Small intestine (tissue), 4 donors: ENCODE measurements around the gene NAPB. TPM values are rescaled to one million over a fixed set of nuclear protein-coding genes. Genes with fewer than 3 reads are reported as not detected.

Source experiments
- polyA plus RNA-seq, 4 donors: library from polyadenylated mRNA; stranded (reverse) in 3 of 4; unstranded in 1 of 4; fragments of 200-250 nt in 3 of 4; fragments of 120-200 nt in 1 of 4; gene quantifications; one replicate each; pipeline versions ENCODE4 v1.2.1 to v1.2.3, GENCODE V29; 2013
- donor health status: healthy with polysubstance abuse.
- donor health status: Bipolar disorder and iron deficiency.
- donor health status: healthy.

The NAPB gene
- polyA plus RNA-seq, 4 donors, result 3.2 to 12.8 (median 7.0) TPM

Other genes with a start within 250 kb of the NAPB start
- 10 to 100 TPM in 3 of 4 donors, 1 to 10 TPM in 1; 4.9 to 22.2 (median 13.7) TPM for gene NXT1, start 70.7 kb downstream of the NAPB start, polyA plus RNA-seq
- gene GZF1, start 59.3 kb downstream of the NAPB start, polyA plus RNA-seq, result 1 to 10 TPM; 3.2 to 8.3 (median 4.8) TPM
- not detected for gene CSTL1, start 18.2 kb upstream of the NAPB start, polyA plus RNA-seq
- gene CST11, start 31.4 kb upstream of the NAPB start, polyA plus RNA-seq, result not detected
- gene CST8, start 69.6 kb upstream of the NAPB start, polyA plus RNA-seq, result not detected
- not detected for gene CST9L, start 147.0 kb upstream of the NAPB start, polyA plus RNA-seq
- gene CST9, start 184.4 kb upstream of the NAPB start, polyA plus RNA-seq, result not detected
- 100 to 1,000 TPM; 443 to 907 (median 470) TPM for gene CST3, start 216.5 kb upstream of the NAPB start, polyA plus RNA-seq